Caco-2 (cell line): ENCODE data around the gene SMKR1. TPM values are rescaled to one million over a fixed set of nuclear protein-coding genes. Genes with fewer than 3 reads are reported as not detected.

Experiments
- BruUV-seq: library from RNA; stranded (reverse); fragments of 400-500 nt; replicated peaks from 2 replicates; lab custom pipeline; 2021; lab: Mats Ljungman, UMichigan
- CTCF ChIA-PET: fragments of 300-600 bp; sonication (Branson Sonifier 250); formaldehyde crosslinking; loops from one replicate; lab custom pipeline; 2022; ENCODE audit warnings: antibody characterized with exemption; lab: Charles Lee
- POLR2A ChIA-PET: fragments of 300-600 bp; sonication (Branson Sonifier 250); formaldehyde crosslinking; loops from one replicate; lab custom pipeline; 2022; ENCODE audit warnings: antibody characterized with exemption; lab: Charles Lee
- DNase-seq, 2 experiments: peaks; one replicate each; pipeline versions ENCODE4 v3.0.0 to v3.0.0-alpha.2; 2020 to 2022
- H3K27me3 ChIP-seq: replicated peaks from 2 replicates; pipeline ENCODE4 v1.6.0; 2011; ENCODE audit warnings: low read length; ENCODE audit not compliant: control insufficient read depth, insufficient read depth
- H3K36me3 ChIP-seq: 2 replicates; pipeline ENCODE4 v1.5.1; 2011; ENCODE audit warnings: low read length; ENCODE audit not compliant: control insufficient read depth, insufficient read depth
- H3K4me1 ChIP-seq: fragments of 250-450 bp; sonication (Bioruptor Pico); 2 replicates; pipeline ENCODE4 v1.5.1; 2020; ENCODE audit warnings: mild to moderate bottlenecking
- H3K4me3 ChIP-seq: 2 replicates; pipeline ENCODE4 v1.5.1; 2011; ENCODE audit warnings: low read depth, mild to moderate bottlenecking, control low read depth, low read length
- H3K9me3 ChIP-seq: fragments of 250-450 bp; sonication (Bioruptor Pico); 2 replicates; pipeline ENCODE4 v1.5.1; 2020; ENCODE audit warnings: mild to moderate bottlenecking, moderate library complexity
- H3K27ac Mint-ChIP-seq: one replicate; pipeline ENCODE4 v1.8.0; 2022; ENCODE audit warnings: mixed read lengths; ENCODE audit not compliant: unreplicated experiment
- H3K27me3 Mint-ChIP-seq: one replicate; pipeline ENCODE4 v1.8.0; 2022; ENCODE audit warnings: mixed read lengths; ENCODE audit not compliant: insufficient read depth, unreplicated experiment
- H3K36me3 Mint-ChIP-seq: one replicate; pipeline ENCODE4 v1.8.0; 2022; ENCODE audit warnings: mild to moderate bottlenecking, mixed read lengths; ENCODE audit not compliant: insufficient read depth, unreplicated experiment
- H3K4me1 Mint-ChIP-seq: one replicate; pipeline ENCODE4 v1.8.0; 2022; ENCODE audit warnings: low read depth, mixed read lengths; ENCODE audit not compliant: unreplicated experiment
- H3K4me3 Mint-ChIP-seq: one replicate; pipeline ENCODE4 v1.8.0; 2022; ENCODE audit warnings: mild to moderate bottlenecking, moderate library complexity, mixed read lengths; ENCODE audit not compliant: unreplicated experiment
- H3K9me3 Mint-ChIP-seq: one replicate; pipeline ENCODE4 v1.8.0; 2022; ENCODE audit warnings: mixed read lengths; ENCODE audit not compliant: unreplicated experiment
- intact Hi-C: fragments of 100-400 bp; cut with micrococcal nuclease; formaldehyde crosslinking; loops from one replicate; pipeline ENCODE4 v1.10.0; 2022; ENCODE audit not compliant: unreplicated experiment
- total RNA-seq: library from RNA; stranded (reverse); gene quantifications from 2 replicates; pipeline ENCODE4 v1.2.3, GENCODE V29; 2022
- TF ChIP-seq, protein P1 (sequence below), 2 experiments: fragments of 200-600 bp in 1 of 2; IDR thresholded peaks; 1 replicate in 1 of 2; 2 replicates in 1 of 2; pipeline versions ENCODE4 v1.5.1 to v1.8.0; 2011 to 2022; ENCODE audit warnings: antibody characterized with exemption in 1 of 2, control low read depth in 1 of 2, inconsistent platforms in 1 of 2, low read depth in 1 of 2, low read length in 1 of 2, mild to moderate bottlenecking in 1 of 2, moderate library complexity in 1 of 2; ENCODE audit not compliant: insufficient read depth in 1 of 2, severe bottlenecking in 1 of 2, unreplicated experiment in 1 of 2

SMKR1 gene
- total RNA-seq, 1 experiment from 2014 or later: not detected

DNA sequence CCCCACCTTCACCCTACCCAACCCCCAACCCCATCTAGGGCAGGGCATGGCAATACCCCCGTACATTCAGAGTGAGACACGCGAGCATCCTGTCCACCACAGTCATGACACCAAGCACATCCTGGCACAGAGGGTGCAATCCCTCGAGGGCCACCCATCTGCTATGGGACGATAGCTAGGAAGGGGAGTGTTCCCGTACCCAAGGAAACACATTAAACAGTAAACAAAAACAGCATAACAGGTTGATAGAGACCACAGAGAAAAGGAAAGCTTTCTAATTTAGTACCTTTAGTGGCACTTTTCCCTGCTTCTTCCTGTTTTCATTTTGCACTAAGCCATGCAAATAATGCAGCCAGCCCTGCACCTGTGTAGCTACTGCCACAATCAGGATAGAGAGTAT, 2.3 kb upstream of the SMKR1 start:
- intact Hi-C loops: loop anchor here (10.0 kb wide), 1 partner anchor 135 kb away; no protein-coding TSS in a partner anchor
- Histone ChIP-seq H3K27me3 (no peaks in the 10 kb centered on the region), H3K4me3 (no peak overlapping the region), H3K4me1 (peaks cover 5% of the 10 kb centered on the region), H3K9me3 (no peaks in the 10 kb centered on the region), H3K36me3 (no peaks in the 10 kb centered on the region)
- Mint-ChIP-seq H3K27me3 (peaks cover 5% of the 10 kb centered on the region), H3K27ac (no peak overlapping the region), H3K4me3 (no peak overlapping the region), H3K9me3 (no peaks in the 10 kb centered on the region), H3K4me1 (peaks cover 28% of the 10 kb centered on the region), H3K36me3 (no peaks in the 10 kb centered on the region)
- ChIA-PET CTCF (no interaction called here), POLR2A (interaction anchor here (0.9 kb wide), 1 partner anchor 259 kb away, joined by 4 read pairs; no protein-coding TSS in a partner anchor)
- TF ChIP-seq, protein P1, sequence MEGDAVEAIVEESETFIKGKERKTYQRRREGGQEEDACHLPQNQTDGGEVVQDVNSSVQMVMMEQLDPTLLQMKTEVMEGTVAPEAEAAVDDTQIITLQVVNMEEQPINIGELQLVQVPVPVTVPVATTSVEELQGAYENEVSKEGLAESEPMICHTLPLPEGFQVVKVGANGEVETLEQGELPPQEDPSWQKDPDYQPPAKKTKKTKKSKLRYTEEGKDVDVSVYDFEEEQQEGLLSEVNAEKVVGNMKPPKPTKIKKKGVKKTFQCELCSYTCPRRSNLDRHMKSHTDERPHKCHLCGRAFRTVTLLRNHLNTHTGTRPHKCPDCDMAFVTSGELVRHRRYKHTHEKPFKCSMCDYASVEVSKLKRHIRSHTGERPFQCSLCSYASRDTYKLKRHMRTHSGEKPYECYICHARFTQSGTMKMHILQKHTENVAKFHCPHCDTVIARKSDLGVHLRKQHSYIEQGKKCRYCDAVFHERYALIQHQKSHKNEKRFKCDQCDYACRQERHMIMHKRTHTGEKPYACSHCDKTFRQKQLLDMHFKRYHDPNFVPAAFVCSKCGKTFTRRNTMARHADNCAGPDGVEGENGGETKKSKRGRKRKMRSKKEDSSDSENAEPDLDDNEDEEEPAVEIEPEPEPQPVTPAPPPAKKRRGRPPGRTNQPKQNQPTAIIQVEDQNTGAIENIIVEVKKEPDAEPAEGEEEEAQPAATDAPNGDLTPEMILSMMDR (IDR thresholded peaks at IDR 0.05; ENCODE audit: insufficient read depth in 1 of 2, low read depth in 1 of 2, low read length in 1 of 2, severe bottlenecking in 1 of 2, unreplicated experiment in 1 of 2): no peak
- no TSS peak for BruUV-seq
- DNase-seq: no peak

DNA sequence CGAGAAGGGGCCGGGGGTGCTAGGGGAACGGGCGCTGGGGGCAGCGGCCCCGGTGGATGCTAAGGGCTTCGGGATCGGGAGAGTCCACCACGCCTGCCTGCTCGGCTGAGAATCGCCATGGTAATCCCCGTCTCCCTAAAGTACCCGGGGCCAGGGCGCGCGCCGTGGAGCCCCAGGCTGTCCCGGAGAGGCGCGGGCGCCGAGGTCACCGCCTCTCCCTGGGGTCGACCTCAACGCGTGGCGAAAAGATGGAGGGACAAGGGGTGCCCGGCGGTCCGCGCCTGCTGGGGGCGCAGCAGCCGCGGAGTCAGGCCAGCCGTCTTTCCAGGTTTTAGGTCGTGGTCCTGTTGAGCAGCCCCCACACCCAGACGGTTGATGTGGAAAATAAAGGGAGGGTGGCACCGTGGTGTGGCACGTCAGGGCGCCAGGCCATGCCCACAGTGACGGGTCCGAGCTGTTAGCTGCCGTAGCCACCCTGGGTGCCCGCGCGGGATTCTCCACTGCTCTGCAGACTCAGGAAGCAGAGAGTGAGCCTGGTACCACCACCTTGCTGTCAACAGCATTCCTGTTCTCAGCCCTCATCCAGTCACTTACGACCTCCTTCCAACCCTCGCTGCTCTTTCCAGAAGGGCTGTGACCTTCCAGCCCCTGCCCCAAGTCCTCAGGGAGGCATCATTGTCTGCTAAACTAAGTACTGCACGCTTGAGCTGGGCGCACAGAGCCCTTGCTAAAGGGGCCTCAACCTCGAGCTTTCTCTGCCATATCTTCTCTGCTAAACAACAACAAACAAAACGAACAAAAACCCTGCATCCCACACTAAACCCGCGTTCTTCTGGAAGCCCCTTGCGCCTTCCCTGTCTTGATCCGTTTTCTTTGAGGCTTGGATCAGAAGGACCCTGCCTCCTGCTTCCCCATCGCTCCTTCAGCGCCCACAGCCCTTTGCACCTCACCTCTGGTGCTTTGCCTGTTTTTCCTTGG, 666 bp downstream of the SMKR1 start:
- CTCF ChIA-PET: interaction anchor here (0.6 kb wide), 3 partner anchors 140 to 477 kb away, joined by 3 to 5 read pairs (median 4); no protein-coding TSS in a partner anchor
- TF ChIP-seq, protein P1 (IDR thresholded peaks at IDR 0.05; ENCODE audit: insufficient read depth in 1 of 2, low read depth in 1 of 2, low read length in 1 of 2, severe bottlenecking in 1 of 2, unreplicated experiment in 1 of 2): peak in 1 of 2 experiments; percentile 9
- Mint-ChIP-seq H3K4me3 (peak overlapping the region; percentile 66), H3K9me3 (no peaks in the 10 kb centered on the region), H3K4me1 (peaks cover under 1% of the 10 kb centered on the region), H3K36me3 (no peaks in the 10 kb centered on the region), H3K27me3 (peaks cover 5% of the 10 kb centered on the region), H3K27ac (no peak overlapping the region)
- Histone ChIP-seq H3K27me3 (no peaks in the 10 kb centered on the region), H3K9me3 (no peaks in the 10 kb centered on the region), H3K4me1 (peaks cover 5% of the 10 kb centered on the region), H3K36me3 (no peaks in the 10 kb centered on the region), H3K4me3 (peak overlapping the region; percentile 62)
- POLR2A ChIA-PET: no interaction called here
- intact Hi-C loops: loop anchor here (10.0 kb wide), 1 partner anchor 132 kb away; no protein-coding TSS in a partner anchor
- no peak for DNase-seq
- no TSS peak for BruUV-seq

DNA sequence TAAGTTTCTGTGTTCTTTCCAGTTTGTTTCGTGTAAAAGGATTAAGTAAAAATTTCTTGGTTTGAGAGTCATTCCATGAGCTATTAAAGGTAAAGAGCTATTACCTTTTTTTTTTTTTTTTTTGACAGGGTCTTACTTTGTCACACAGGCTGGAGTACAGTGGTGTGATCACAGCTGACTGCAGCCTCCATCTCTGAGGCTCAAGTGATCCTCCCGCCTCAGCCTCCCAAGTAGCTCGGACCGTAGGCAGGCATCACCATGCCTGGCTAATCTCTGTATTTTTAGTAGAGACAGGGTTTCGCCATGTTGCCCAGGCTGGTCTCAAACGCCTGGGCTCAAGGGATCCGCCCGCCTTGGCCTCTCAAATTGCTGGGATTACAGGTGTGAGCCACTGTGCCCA, 1.4 kb downstream of the SMKR1 start:
- TF ChIP-seq, protein P1 (IDR thresholded peaks at IDR 0.05; ENCODE audit: insufficient read depth in 1 of 2, low read depth in 1 of 2, low read length in 1 of 2, severe bottlenecking in 1 of 2, unreplicated experiment in 1 of 2): no peak
- H3K4me3 Mint-ChIP-seq: peak overlapping the region; percentile 66
- Histone ChIP-seq H3K4me3 (no peak overlapping the region), H3K27me3 (no peaks in the 10 kb centered on the region), H3K9me3 (no peaks in the 10 kb centered on the region), H3K36me3 (no peaks in the 10 kb centered on the region), H3K4me1 (peaks cover 5% of the 10 kb centered on the region)
- no peak overlapping the region for H3K27ac Mint-ChIP-seq
- ChIA-PET POLR2A (no interaction called here), CTCF (interaction anchor here (0.6 kb wide), 3 partner anchors 140 to 476 kb away, joined by 3 to 5 read pairs (median 4); no protein-coding TSS in a partner anchor)
- H3K36me3 Mint-ChIP-seq: no peaks in the 10 kb centered on the region
- no TSS peak for BruUV-seq
- H3K27me3 Mint-ChIP-seq: peaks cover 5% of the 10 kb centered on the region
- no peaks in the 10 kb centered on the region for H3K4me1 Mint-ChIP-seq
- no peak for DNase-seq
- intact Hi-C loops: loop anchor here (10.0 kb wide), 1 partner anchor 131 kb away; no protein-coding TSS in a partner anchor
- no peaks in the 10 kb centered on the region for H3K9me3 Mint-ChIP-seq
